Right lobe of liver (tissue), 6 donors: ENCODE measurements around the gene MNDA. TPM values are rescaled to one million over a fixed set of nuclear protein-coding genes. Genes with fewer than 3 reads are reported as not detected.
"Not testable (repeated sequence)": the region's sequence is repeated elsewhere in the genome, so short reads cannot be mapped to it uniquely, and the experiment has no call there.

Source experiments
- ATAC-seq, 4 donors: fragments of 200-7000 bp; cut with Tn5 transposase; one replicate each; pipeline ENCODE4 v1.9.1; 2020; ENCODE audit warnings: mild to moderate bottlenecking in 4 of 4, moderate library complexity in 4 of 4
- DNase-seq, 3 donors: peaks; one replicate each; pipeline ENCODE4 v3.0.0-alpha.2; 2020
- H3K27ac ChIP-seq, 3 donors: fragments of 200-600 bp; one replicate each; pipeline ENCODE4 v1.8.0; 2022
- H3K27me3 ChIP-seq, 2 donors: fragments of 200-600 bp; one replicate each; pipeline ENCODE4 v1.8.0; 2022
- H3K36me3 ChIP-seq, 4 donors: fragments of 200-600 bp; sonication (generic) in 1 of 4; one replicate each; pipeline versions ENCODE4 v1.5.1 to v1.8.0; 2017 to 2022; ENCODE audit warnings: control low read depth in 1 of 4
- H3K4me1 ChIP-seq, 4 donors: fragments of 200-600 bp; sonication (generic) in 1 of 4; one replicate each; pipeline versions ENCODE4 v1.5.1 to v1.8.0; 2017 to 2022; ENCODE audit warnings: control low read depth in 1 of 4
- H3K4me3 ChIP-seq, 3 donors: fragments of 200-600 bp; one replicate each; pipeline ENCODE4 v1.8.0; 2022
- H3K9me3 ChIP-seq, 4 donors: fragments of 200-600 bp; sonication (generic) in 1 of 4; one replicate each; pipeline versions ENCODE4 v1.5.1 to v1.8.0; 2017 to 2022; ENCODE audit warnings: control low read depth in 1 of 4
- POLR2A ChIP-seq: fragments of 450-650 bp; IDR thresholded peaks from one replicate; pipeline ENCODE4 v1.6.1; 2017; ENCODE audit warnings: antibody characterized with exemption, mild to moderate bottlenecking
- WGBS: methylation state at CpG from one replicate; pipeline ENCODE4 v1.1.6; 2018; ENCODE audit warnings: low coverage, low lambda C conversion rate; ENCODE audit not compliant: insufficient coverage; ENCODE audit errors: missing lambda C conversion rate; 5-methylcytosine and 5-hydroxymethylcytosine counted together
- intact Hi-C, 2 donors: fragments of 100-400 bp; cut with DNase I; formaldehyde crosslinking; loops; one replicate each; pipeline versions ENCODE4 v1.11.2 to v1.14.1; 2022
- total RNA-seq, 6 experiments: library from RNA; depleted of rRNA in 2 of 6; stranded (reverse); fragments of >200 nt in 2 of 6; fragmentation: NEBNext Ultra II Directional in 3 of 6; extraction: Animal tissue kit (Norgen Biotek cat#: 25700) in 3 of 6; gene quantifications; one replicate each; pipeline versions ENCODE4 v1.1.0 to v1.2.4, GENCODE V29; 2016 to 2023
- TF ChIP-seq, protein P1 (sequence below), 4 donors: fragments of 200-600 bp in 3 of 4; fragments of 450-650 bp in 1 of 4; IDR thresholded peaks; one replicate each; pipeline versions ENCODE4 v1.5.1 to v1.8.0; 2016 to 2022; ENCODE audit warnings: antibody characterized with exemption in 4 of 4, mild to moderate bottlenecking in 2 of 4
- donor health status: DM: no; HTN: yes; CAD: no.
- donor health status: DM: no; HTN: no; CAD: no.
- donor health status: DM: no; HTN: no; CAD: no.
- donor health status: DM: no; HTN: yes; CAD: no.
- donor health status: DM: no; HTN: yes; CAD: no.

Gene MNDA
- total RNA-seq, 6 experiments from 2014 or later, result 1.5 to 6.6 (median 3.5) TPM

DNA sequence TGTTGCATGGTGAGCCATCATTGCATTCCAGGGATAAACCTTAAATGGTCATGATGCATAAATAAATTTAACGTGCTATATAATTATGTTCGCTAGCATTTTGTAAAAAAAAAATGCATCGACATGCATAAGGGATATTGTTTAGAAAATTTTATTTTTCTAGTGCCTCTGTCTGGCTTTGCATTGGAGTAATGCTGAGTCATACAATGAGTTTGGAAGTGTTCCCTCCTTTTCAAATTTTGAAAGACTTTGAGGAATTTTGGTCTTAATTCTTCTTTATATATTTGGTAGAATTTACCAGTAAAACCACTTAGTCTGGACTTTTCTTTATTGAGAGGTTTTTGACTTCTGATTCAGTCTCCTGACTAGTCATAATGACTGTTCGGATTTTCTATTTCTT is 4.9 kb downstream of the MNDA start:
- H3K4me3 ChIP-seq, result no peak overlapping the region
- H3K27me3 ChIP-seq, result no peaks in the 10 kb centered on the region
- H3K36me3 ChIP-seq, result no peaks in the 10 kb centered on the region
- no peak overlapping the region for H3K27ac ChIP-seq
- no peaks in the 10 kb centered on the region for H3K4me1 ChIP-seq
- TF ChIP-seq POLR2A, result no peak
- TF ChIP-seq, protein P1, sequence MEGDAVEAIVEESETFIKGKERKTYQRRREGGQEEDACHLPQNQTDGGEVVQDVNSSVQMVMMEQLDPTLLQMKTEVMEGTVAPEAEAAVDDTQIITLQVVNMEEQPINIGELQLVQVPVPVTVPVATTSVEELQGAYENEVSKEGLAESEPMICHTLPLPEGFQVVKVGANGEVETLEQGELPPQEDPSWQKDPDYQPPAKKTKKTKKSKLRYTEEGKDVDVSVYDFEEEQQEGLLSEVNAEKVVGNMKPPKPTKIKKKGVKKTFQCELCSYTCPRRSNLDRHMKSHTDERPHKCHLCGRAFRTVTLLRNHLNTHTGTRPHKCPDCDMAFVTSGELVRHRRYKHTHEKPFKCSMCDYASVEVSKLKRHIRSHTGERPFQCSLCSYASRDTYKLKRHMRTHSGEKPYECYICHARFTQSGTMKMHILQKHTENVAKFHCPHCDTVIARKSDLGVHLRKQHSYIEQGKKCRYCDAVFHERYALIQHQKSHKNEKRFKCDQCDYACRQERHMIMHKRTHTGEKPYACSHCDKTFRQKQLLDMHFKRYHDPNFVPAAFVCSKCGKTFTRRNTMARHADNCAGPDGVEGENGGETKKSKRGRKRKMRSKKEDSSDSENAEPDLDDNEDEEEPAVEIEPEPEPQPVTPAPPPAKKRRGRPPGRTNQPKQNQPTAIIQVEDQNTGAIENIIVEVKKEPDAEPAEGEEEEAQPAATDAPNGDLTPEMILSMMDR (IDR thresholded peaks at IDR 0.05), result no peak
- 62% methylated on average over 4 of the region's 4 CpGs for WGBS
- DNase-seq (no peak), ATAC-seq (no peak)
- H3K9me3 ChIP-seq, result no peaks in the 10 kb centered on the region
- intact Hi-C loops, result no loop called here

DNA sequence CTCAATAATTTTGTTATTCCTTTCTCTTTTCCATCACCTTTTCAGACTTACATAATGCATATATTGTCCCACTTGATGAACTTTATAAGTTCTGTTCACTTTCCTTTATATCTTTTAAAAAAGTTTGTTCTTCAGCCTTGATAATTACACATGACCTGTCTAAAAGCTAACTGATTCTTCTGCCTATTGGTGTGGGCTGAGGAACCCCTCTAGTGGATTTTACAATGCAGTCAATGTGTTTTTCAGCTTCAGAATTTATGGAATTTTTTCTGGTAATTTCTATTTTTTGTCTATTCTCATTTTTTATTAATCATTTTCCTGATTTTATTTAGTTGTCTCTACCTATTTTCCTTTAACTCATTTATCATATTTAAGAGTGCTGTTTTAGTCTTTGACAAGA is 7.5 kb downstream of the MNDA start:
- H3K9me3 ChIP-seq, result no peaks in the 10 kb centered on the region
- H3K27ac ChIP-seq, result no peak overlapping the region
- H3K4me1 ChIP-seq, result no peaks in the 10 kb centered on the region
- H3K36me3 ChIP-seq, result no peaks in the 10 kb centered on the region
- TF ChIP-seq, protein P1 (IDR thresholded peaks at IDR 0.05), result no peak
- no peak for TF ChIP-seq POLR2A
- ATAC-seq (no peak), DNase-seq (no peak)
- no peak overlapping the region for H3K4me3 ChIP-seq
- intact Hi-C loops, result no loop called here
- H3K27me3 ChIP-seq, result no peaks in the 10 kb centered on the region

DNA sequence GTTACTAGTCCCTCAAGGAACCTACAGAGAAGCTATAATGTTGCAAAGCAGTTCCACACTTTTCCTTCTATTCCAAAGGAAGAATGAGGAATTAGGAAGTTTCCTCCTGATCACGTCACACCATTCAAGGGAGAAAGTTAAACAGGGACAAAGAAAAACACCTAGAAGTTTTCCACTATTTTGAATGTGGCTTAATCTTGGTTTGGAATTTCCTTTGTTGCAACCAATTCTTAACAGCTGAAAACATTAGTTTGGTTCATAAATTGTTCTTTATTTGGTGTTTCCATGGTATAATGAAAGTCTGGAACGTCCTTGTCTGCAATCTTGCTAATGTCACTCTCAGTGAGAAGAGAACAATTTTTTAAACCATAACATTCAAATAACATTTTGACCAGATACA is 8.4 kb downstream of the MNDA start:
- DNase-seq, result no peak
- Histone ChIP-seq H3K4me3 (no peak overlapping the region), H3K4me1 (no peaks in the 10 kb centered on the region), H3K27me3 (no peaks in the 10 kb centered on the region), H3K9me3 (no peaks in the 10 kb centered on the region), H3K36me3 (no peaks in the 10 kb centered on the region), H3K27ac (no peak overlapping the region)
- no peak for ATAC-seq
- WGBS, result 25% methylated on average over 2 of the region's 2 CpGs
- TF ChIP-seq, protein P1 (IDR thresholded peaks at IDR 0.05), result no peak
- TF ChIP-seq POLR2A, result no peak
- intact Hi-C loops, result no loop called here

DNA sequence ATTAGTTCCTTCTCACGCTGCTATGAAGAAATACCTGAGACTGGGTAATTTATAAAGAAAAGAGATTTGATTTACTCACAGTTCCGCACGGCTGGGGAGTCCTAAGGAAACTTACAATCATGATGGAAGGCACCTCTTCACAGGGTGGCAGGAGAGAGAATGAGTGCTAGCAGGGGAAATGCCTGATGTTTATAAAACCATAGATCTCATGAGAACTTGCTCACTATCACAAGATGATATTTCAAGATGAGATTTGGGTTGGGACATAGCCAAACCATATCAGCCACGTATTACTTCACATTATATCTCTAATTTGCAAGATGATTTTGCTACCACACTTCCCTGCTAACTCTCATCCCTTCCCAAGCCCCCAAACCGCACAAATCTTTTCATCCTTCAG is 9.1 kb downstream of the MNDA start:
- WGBS, result 31% methylated on average over 5 of the region's 5 CpGs
- H3K4me3 ChIP-seq, result no peak overlapping the region
- H3K27ac ChIP-seq, result no peak overlapping the region
- intact Hi-C loops, result no loop called here
- no peak for ATAC-seq
- H3K27me3 ChIP-seq, result no peaks in the 10 kb centered on the region
- TF ChIP-seq POLR2A, result no peak
- TF ChIP-seq, protein P1 (IDR thresholded peaks at IDR 0.05), result no peak
- H3K9me3 ChIP-seq, result no peaks in the 10 kb centered on the region
- DNase-seq, result no peak
- H3K36me3 ChIP-seq, result no peaks in the 10 kb centered on the region
- no peaks in the 10 kb centered on the region for H3K4me1 ChIP-seq

DNA sequence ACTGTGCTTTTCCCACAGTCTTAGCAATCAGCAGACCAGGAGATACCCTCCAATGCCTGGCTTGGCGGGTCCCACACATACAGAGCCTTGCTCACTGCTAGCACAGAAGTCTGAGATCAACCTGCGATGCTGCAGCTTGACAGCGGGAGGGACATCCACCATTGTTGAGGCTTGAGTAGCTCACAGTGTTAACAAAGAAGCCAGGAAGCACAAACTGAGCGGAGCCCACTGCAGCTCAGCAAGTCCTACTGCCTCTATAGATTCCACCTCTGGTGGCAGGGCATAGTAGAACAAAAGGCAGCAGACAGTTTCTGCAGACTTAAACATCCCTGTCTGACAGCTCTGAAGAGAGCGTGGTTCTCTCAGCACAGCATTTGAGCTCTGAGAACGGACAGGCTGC is 33.4 kb downstream of the MNDA start:
- no peak overlapping the region for H3K4me3 ChIP-seq
- no peaks in the 10 kb centered on the region for H3K36me3 ChIP-seq
- TF ChIP-seq, protein P1 (IDR thresholded peaks at IDR 0.05), result no peak
- no peak for TF ChIP-seq POLR2A
- no peaks in the 10 kb centered on the region for H3K27me3 ChIP-seq
- peaks cover 0 to 3% (median 0%) of the 10 kb centered on the region in 4 donors for H3K9me3 ChIP-seq
- ATAC-seq (no peak), DNase-seq (no peak)
- 44% methylated on average over 5 of the region's 6 CpGs for WGBS
- no peaks in the 10 kb centered on the region for H3K4me1 ChIP-seq
- intact Hi-C loops, result no loop called here
- H3K27ac ChIP-seq, result no peak overlapping the region

DNA sequence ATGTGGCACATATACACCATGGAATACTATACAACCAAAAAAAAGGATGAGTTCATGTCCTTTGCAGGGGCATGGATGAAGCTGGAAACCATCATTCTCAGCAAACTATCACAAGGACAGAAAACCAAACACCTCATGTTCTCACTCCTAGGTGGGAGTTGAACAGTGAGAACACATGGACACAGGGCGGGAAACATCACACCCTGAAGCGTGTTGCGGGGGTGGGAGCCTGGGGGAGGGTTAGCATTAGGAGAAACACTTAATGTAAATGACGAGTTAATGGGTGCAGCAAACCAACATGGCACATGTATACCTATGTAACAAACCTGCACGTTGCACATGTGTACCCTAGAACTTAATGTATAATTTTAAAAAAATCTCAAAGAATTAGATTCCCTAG is 39.3 kb downstream of the MNDA start:
- ATAC-seq, H3K4me1 ChIP-seq, H3K27ac ChIP-seq, intact Hi-C loops, H3K9me3 ChIP-seq, H3K4me3 ChIP-seq, H3K27me3 ChIP-seq, DNase-seq, H3K36me3 ChIP-seq: not testable (repeated sequence)
- WGBS, result 69% methylated on average over 5 of the region's 5 CpGs
